Nucleus accumbens (tissue), 56 donors: ENCODE results near the gene MACROD2.
"Not testable (repeated sequence)": the region's sequence is repeated elsewhere in the genome, so short reads cannot be mapped to it uniquely, and the experiment has no call there.

ENCODE experiments used
- DNase-seq, 56 donors: peaks; one replicate each; lab custom pipeline; 2025; lab: John Stamatoyannopoulos, UW

The MACROD2 gene

DNA sequence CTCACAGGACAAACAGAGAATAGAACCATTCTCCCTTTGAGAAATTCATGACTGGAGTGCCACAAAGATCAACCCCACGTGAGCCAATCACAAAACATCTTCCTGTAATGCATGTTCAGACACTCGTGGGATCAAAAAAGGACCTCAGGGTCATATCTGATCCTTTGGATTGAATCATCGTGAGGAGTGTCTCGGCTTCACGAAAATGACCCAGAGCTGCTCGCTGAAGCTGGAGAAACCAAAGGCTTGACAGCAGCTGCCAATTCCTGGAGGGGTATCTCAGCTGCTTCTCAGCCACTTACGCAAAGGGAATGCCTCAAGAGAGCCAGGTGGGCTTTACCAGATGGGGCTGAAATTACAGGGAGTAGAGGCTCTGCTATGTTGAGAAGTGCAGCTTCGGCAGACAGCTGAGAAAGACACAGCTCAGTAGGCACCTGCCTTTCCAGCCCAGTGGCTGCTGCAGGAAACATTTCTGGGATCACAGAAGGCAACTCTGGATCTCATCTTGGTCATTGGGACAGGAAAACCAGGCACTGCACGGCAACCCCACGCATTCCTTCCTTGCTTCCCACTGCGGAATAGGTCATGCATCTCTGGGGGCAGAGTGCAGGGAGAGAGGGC is 1764.8 kb downstream of the MACROD2 start:
- DNase-seq = peak in 15 of 56 donors; percentile 0 to 33 (median 11)

DNA sequence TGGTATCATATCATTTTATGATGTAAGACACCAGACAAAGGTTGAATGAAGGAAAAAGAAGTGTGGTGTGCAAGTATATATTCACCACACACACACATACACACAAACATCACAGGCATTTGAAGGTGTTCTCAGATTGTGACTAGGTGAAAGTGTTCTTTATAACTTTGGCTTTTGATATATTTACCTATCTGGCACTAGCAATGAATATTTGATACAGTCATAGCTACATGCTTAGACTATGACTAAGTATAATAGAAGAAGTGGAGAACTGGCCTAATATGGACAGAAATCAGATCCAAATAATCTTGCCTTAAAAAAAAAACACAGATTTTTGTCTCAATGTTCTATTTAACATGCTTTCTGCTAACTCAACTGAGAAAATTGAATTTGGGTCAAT is 1768.0 kb downstream of the MACROD2 start:
- no peak for DNase-seq

DNA sequence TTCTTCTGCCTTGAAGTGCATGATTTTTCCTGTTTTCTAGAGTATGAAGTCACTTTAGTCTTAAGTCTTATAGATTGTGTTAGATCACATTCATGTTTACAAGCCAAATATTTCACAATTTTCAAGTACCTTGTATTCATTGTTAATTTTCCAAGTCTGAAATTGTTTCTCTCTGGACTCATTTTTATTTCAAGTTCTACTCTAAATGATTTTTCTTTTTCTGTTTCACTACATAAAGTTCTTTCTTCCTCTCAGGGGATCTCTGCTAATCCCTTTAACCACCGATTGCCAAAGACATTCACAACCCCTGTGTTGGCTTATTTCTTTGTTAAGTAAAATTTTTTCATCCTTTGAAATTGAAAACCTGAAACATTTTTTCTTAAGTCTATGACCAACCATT is 1772.3 kb downstream of the MACROD2 start:
- DNase-seq = no peak

- no peak for DNase-seq
Measured at GRCh38 chr20:15767999-15768741, 1772.9 kb downstream of the MACROD2 start.

GRCh38 chr20:15772826-15773225 is 1777.5 kb downstream of the MACROD2 start:
- no peak for DNase-seq

DNA sequence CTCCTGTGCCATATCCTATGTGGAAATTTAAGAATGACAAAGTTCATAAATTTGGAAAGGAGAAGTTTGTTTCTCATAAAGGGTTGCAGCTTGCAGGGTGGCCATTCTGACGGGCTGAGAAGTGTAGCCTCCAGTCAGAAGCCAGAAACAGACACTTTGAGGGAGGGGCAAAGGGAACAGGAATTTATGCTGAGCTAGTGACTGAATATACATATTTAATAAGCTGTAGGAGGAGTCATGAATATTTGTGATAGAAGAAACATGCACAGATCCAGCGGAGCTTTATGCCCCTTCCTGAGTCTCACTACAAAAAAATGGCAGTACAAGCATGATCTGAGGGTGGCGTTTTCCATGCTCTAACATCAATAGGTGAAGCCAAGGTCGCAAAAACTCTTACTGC is 1779.6 kb downstream of the MACROD2 start:
- no peak for DNase-seq

DNA sequence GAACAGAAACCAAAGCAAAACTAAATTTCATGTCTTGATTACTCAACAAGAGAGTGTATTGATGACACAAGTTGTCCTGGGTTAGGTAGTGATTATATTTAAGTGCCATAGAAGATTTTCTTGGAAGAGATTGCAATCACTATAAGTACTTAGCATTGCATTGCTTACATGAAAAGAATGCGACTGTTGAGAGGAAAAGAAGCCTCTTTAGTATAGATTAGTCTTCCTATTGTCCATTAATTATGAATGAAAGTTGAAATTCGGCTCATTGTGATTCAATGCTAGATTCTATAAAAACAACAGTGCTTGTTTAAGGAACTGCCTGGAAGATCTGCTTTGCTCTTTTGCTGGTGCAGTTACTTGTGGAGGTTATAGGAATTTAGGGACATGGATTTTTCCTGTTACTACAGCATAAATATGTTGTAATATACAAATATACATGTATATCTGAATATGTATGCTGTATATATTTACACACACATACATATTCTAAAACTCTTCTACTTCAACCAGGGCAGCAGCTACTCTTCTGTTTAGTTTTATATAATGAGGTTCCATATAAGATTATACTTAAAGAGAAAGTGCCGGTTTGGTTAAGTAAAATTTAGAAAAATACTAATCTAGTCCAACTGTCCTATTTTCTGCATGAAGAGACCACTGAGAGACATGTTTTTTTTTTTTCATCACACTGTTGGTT is 1781.6 kb downstream of the MACROD2 start:
- no peak for DNase-seq

DNA sequence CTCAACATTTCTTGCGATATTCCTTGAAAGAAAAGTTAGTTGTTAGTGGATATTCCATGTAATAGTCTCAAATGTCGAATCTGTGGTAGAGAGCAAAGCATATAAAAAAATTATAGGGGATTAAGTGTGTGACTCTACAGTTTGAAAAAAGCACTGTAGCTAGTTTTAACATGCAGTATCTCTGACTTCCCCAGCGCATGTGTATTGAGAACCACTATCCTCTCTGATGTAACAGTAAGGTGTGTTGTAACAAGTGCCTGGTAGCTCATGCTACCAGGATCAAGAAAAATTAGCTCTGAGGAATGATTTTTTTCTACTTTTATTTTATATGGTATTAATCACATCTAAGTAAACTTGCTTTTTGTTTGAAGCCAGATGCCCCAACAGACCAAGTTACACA is 1788.7 kb downstream of the MACROD2 start:
- DNase-seq = no peak

GRCh38 chr20:15789079-15789478 is 1793.8 kb downstream of the MACROD2 start:
- DNase-seq = peak in 24 of 56 donors; percentile 1 to 63 (median 7)

DNA sequence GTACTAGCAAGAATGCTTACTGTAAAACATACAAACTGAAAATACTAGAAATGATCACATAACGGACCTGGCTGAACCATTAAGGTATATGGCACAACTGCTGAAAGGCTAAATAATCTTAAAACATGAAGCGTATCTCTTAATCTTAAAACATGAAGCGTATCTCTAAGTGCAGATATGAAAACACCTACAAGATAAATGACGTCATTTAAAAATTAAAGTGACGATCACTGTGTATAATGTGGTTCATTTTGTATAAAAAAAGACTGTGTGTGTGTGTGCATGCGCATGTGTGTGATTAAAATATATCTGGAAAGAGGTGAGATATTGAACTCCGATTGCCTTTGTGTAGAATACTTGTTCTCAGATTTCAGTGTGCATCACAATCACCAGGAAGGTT is 1797.5 kb downstream of the MACROD2 start:
- DNase-seq = no peak

GRCh38 chr20:15794409-15794808 is 1799.1 kb downstream of the MACROD2 start:
- DNase-seq = no peak

- no peak for DNase-seq
Measured at GRCh38 chr20:15795305-15796019, 1800.1 kb downstream of the MACROD2 start.

DNA sequence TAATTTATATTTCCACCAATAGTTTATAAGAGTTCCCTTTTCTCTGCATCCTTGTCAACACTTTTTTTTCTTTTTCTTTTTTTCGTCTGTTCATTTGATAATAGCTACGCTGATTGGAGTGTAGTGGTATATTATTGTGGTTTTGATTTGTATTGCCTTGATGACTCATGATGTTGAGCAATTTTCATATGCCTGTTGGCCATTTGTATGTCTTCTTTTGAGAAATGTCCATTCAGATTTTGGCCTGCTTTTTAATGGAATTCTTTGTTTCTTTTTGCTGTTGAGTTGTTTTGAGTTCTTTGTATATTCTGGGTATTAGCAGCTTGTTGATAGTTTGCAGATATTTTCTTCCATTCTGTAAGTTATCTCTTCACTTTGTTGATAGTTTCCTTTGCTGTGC is 1804.6 kb downstream of the MACROD2 start:
- no peak for DNase-seq

- DNase-seq = no peak
Measured at GRCh38 chr20:15802020-15802419, 1806.7 kb downstream of the MACROD2 start.

DNA sequence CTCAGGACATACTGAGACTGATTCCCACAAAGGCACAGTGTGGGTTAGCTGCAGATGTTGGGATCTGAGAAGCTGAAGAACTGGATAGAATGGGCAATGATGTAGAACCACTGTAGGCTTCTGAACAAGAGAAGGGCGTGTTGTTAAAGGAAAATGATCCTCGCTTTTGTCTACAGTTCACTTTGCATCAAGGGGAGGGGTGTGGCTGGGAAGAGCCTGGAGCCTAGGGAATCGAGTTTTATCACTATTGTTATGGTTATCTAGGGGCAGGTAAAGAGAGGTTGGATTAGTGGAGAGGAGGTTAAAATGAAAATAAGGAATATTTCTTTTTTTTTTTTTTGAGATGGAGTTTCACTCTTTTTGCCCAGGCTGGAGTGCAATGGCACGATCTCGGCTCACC is 1809.8 kb downstream of the MACROD2 start:
- no peak for DNase-seq

- DNase-seq = no peak
Measured at GRCh38 chr20:15806105-15806504, 1810.8 kb downstream of the MACROD2 start.

DNA sequence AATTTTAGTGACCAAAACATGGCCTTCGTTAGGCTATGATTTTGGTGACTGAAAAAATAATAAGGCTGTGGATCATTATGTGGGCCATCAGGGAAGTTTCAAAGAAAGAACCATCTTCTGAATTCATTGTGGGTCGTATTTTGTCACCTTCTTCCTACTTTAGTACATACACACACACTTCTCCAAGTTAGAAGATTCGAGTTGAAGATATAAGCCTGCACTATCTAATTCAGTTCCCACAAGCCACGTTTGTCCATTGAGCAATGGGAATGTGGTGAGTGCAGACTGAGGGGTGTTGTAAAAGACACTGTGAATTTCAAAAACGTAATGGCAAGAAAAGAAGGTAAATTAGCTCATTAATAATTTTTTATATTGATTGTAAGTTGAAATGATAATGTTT is 1812.0 kb downstream of the MACROD2 start:
- no peak for DNase-seq

DNA sequence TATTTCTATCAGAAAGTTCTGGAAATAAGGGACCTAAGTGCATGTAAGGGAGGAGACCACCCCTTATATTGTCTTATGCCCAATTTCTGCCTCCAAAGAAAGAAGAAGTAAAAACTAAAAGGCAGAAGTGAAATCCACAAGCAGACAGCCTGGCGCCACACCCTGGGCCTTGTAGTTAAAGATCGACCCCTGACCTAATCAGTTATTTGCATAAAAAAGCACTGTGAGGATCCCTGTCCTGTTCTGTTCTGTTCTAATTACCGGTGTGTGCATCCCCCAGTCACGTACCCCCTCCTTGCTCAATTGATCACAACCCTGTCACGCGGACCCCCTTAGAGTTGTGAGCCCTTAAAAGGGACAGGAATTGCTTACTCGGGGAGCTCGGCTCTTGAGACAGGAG is 1812.5 kb downstream of the MACROD2 start:
- DNase-seq = not testable (repeated sequence)

DNA sequence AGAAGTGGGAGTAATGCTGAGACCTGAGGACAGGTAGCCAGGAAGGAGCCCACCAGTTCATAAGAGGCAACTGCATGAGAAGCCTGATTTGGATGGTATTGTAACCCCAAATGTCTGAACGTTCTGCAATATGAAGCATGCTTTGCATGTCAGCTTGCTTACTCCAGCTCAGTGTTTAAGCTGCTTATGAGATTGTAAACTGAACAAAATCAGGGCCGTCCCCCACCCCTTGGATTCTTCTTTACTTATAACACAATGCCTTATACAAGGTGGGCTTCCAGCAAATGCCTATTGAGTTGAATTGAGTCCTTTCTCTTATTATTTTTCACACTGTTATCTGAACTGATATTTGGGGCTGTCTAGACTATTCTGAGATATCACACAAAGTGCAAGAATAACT is 1816.6 kb downstream of the MACROD2 start:
- no peak for DNase-seq

GRCh38 chr20:15812696-15813095 is 1817.4 kb downstream of the MACROD2 start:
- no peak for DNase-seq

DNA sequence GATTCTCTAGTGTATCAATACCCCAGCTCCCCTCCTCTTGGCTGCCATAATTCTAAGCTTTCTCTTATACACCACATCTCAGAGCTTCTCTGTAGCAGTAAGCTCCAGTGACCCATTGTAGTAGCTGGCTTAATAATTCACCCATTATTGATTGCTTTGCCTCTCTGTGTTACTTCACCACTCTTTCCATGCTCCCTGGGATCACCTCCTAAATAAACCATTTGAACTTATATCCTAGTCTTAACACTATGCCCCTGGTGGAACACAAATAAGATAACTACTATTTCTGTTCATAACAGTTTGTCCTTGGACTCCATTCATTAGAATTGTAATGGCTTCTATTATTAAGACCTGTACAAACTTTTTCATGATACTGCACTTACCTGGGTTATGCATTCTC is 1819.0 kb downstream of the MACROD2 start:
- DNase-seq = no peak
